GM18867 (cell line): ENCODE measurements around the gene CIITA.

Experiments
- ATAC-seq: cut with Tn5 transposase; IDR thresholded peaks from one replicate; pipeline ENCODE4 v1.9.1; 2021; ENCODE audit warnings: mild to moderate bottlenecking, moderate library complexity; ENCODE audit not compliant: unreplicated experiment

The CIITA gene

GRCh38 chr16:10935226-10935915 lies 58.4 kb downstream of the CIITA start:
- ATAC-seq = no peak

GRCh38 chr16:10936272-10936984 lies 59.4 kb downstream of the CIITA start:
- ATAC-seq = no peak

GRCh38 chr16:10937068-10937859 lies 60.3 kb downstream of the CIITA start:
- ATAC-seq = no peak

- no peak for ATAC-seq
These were observed 61.3 kb downstream of the CIITA start for GRCh38 chr16:10938321-10938720.

- ATAC-seq = no peak
These were observed 62.0 kb downstream of the CIITA start for GRCh38 chr16:10938796-10939648.

- ATAC-seq = no peak
These were observed 62.7 kb downstream of the CIITA start for GRCh38 chr16:10939649-10940234.

GRCh38 chr16:10940501-10941079 lies 63.6 kb downstream of the CIITA start:
- ATAC-seq = no peak

GRCh38 chr16:10941127-10941933 lies 64.3 kb downstream of the CIITA start:
- ATAC-seq = no peak

GRCh38 chr16:10941935-10942351 lies 64.9 kb downstream of the CIITA start:
- peak; percentile 15 for ATAC-seq

- ATAC-seq = peak; percentile 67
These were observed 65.5 kb downstream of the CIITA start, which contains the start of gene DEXI for GRCh38 chr16:10942352-10943063. Gene DEXI (minus strand): TSS chr16:10942468. CDS start chr16:10942005, 463 bp downstream.

- ATAC-seq = no peak
These were observed 66.0 kb downstream of the CIITA start for GRCh38 chr16:10943064-10943353.

- peak; percentile 70 for ATAC-seq
These were observed 67.5 kb downstream of the CIITA start, which contains the start of gene CLEC16A for GRCh38 chr16:10944249-10945064. Gene CLEC16A (plus strand): TSS chr16:10944564. CDS start chr16:10944718, 154 bp downstream.

GRCh38 chr16:10945065-10945787 lies 68.2 kb downstream of the CIITA start:
- no peak for ATAC-seq

GRCh38 chr16:10946308-10946707 lies 69.3 kb downstream of the CIITA start:
- no peak for ATAC-seq

- ATAC-seq = no peak
These were observed 70.3 kb downstream of the CIITA start for GRCh38 chr16:10947211-10947787.

GRCh38 chr16:10949424-10949970 lies 72.5 kb downstream of the CIITA start:
- peak; percentile 64 for ATAC-seq
